K562 (cell line): Measurements from ENCODE around the gene NTSR2. TPM values are rescaled to one million over a fixed set of nuclear protein-coding genes. Genes with fewer than 3 reads are reported as not detected.

Experiments used
- ATAC-seq: fragments of 200-7000 bp; cut with Tn5 transposase; 3 replicates; pipeline ENCODE4 v1.9.1; 2020; ENCODE audit warnings: moderate library complexity
- BruUV-seq: library from RNA; stranded (reverse); fragments of 400-500 nt; replicated peaks from 2 replicates; lab custom pipeline; 2021; lab: Mats Ljungman, UMichigan
- CTCF ChIA-PET: fragments of 300-600 bp; formaldehyde crosslinking; extraction: SDS; loops from one replicate; lab custom pipeline; 2021; ENCODE audit warnings: low intra/inter-chr PET ratio; lab: Yijun Ruan, JAX
- POLR2A ChIA-PET: fragments of 300-600, 350-650 bp; sonication (Branson Sonifier 250); formaldehyde crosslinking; extraction: SDS; loops from one replicate; lab custom pipeline; 2021; ENCODE audit warnings: antibody characterized with exemption, inconsistent platforms; lab: Yijun Ruan, JAX
- DNase-seq, 4 experiments: peaks; one replicate each; pipeline versions ENCODE4 v3.0.0 to v3.0.0-alpha.2; 2011 to 2018; ENCODE audit warnings: low spot score in 3 of 4, mixed read lengths in 3 of 4; ENCODE audit errors: extremely low read depth in 1 of 4
- FAIRE-seq: peaks from 2 replicates; lab custom pipeline; 2011; peaks lifted over from hg19 to GRCh38; lab: Jason Lieb, UNC
- H2AFZ ChIP-seq: 2 replicates; pipeline ENCODE4 v1.6.0; 2011; ENCODE audit warnings: low read depth, low read length, control low read depth, inconsistent platforms
- H3K27ac ChIP-seq: fragments of 200-600 bp; 3 replicates; pipeline ENCODE4 v1.8.0; 2011; ENCODE audit warnings: low read depth, mild to moderate bottlenecking, control low read depth, inconsistent platforms, low read length, moderate library complexity, mixed read lengths; ENCODE audit errors: extremely low read depth
- H3K27me3 ChIP-seq, 2 experiments: fragments of 300-600 bp in 1 of 2; 2 replicates in 1 of 2; 3 replicates in 1 of 2; pipeline versions ENCODE4 v1.6.0 to v1.8.0; 2011; ENCODE audit warnings: inconsistent platforms in 2 of 2, low read length in 2 of 2, mild to moderate bottlenecking in 1 of 2, mixed read lengths in 1 of 2, moderate library complexity in 1 of 2; ENCODE audit not compliant: control insufficient read depth in 2 of 2, insufficient read depth in 2 of 2
- H3K36me3 ChIP-seq: fragments of 300-600 bp; 3 replicates; pipeline ENCODE4 v1.8.0; 2011; ENCODE audit warnings: mild to moderate bottlenecking, low read length, inconsistent platforms; ENCODE audit not compliant: control insufficient read depth, insufficient read depth
- H3K4me1 ChIP-seq, 2 experiments: fragments of 200-600 bp in 1 of 2; replicated peaks in 1 of 2; 2 replicates in 1 of 2; 3 replicates in 1 of 2; pipeline versions ENCODE4 v1.5.1 to v1.8.0; 2011; ENCODE audit warnings: inconsistent platforms in 2 of 2, low read length in 2 of 2, mild to moderate bottlenecking in 1 of 2, mixed read lengths in 1 of 2, moderate library complexity in 1 of 2; ENCODE audit not compliant: control insufficient read depth in 2 of 2, insufficient read depth in 2 of 2
- H3K4me2 ChIP-seq: 2 replicates; pipeline ENCODE4 v1.6.1; 2011; ENCODE audit warnings: low read length, control low read depth, inconsistent platforms, mixed read lengths; ENCODE audit not compliant: insufficient read depth
- H3K4me3 ChIP-seq: fragments of 200-600 bp; sonication (generic), shearing (Covaris generic); 2 replicates; pipeline ENCODE4 v1.5.1; 2016; ENCODE audit warnings: control low read depth, inconsistent platforms
- H3K79me2 ChIP-seq: fragments of 200-600 bp; 3 replicates; pipeline ENCODE4 v1.8.0; 2011; ENCODE audit warnings: low read length, inconsistent platforms; ENCODE audit not compliant: control insufficient read depth, insufficient read depth
- H3K9ac ChIP-seq, 2 experiments: 2 replicates each; pipeline versions ENCODE4 v1.6.0 to v1.6.1; 2011; ENCODE audit warnings: low read depth in 2 of 2, low read length in 2 of 2, control low read depth in 1 of 2, inconsistent platforms in 1 of 2, mild to moderate bottlenecking in 1 of 2, mixed read lengths in 1 of 2; ENCODE audit not compliant: insufficient read depth in 1 of 2
- H3K9me1 ChIP-seq: one replicate; pipeline ENCODE4 v1.6.0; 2011; ENCODE audit warnings: inconsistent platforms, mild to moderate bottlenecking, low read length, moderate library complexity; ENCODE audit not compliant: control insufficient read depth, insufficient read depth
- H3K9me3 ChIP-seq: replicated peaks from 2 replicates; pipeline ENCODE4 v1.5.1; 2011; ENCODE audit warnings: low read depth, low read length, inconsistent platforms; ENCODE audit not compliant: control insufficient read depth, insufficient read depth
- H4K20me1 ChIP-seq: replicated peaks from 2 replicates; pipeline ENCODE4 v1.6.1; 2011; ENCODE audit warnings: low read length, inconsistent platforms, mixed read lengths; ENCODE audit not compliant: control insufficient read depth, insufficient read depth
- MAFF ChIP-seq: IDR thresholded peaks from 2 replicates; pipeline ENCODE4 v1.6.1; 2012; ENCODE audit warnings: low read length, improper control_type of control experiment
- NR0B1 ChIP-seq: fragments of 450-650 bp; IDR thresholded peaks from one replicate; pipeline ENCODE4 v1.6.1; 2018; ENCODE audit warnings: mild to moderate bottlenecking, moderate library complexity; ENCODE audit not compliant: partially characterized antibody
- NR1H2 ChIP-seq: sonication (generic); formaldehyde crosslinking; IDR thresholded peaks from 2 replicates; pipeline ENCODE4 v1.4.0; 2020; ENCODE audit warnings: mild to moderate bottlenecking, missing genetic modification reagents
- THAP7 ChIP-seq: fragments of 250-450 bp; sonication (Bioruptor Pico); IDR thresholded peaks from 2 replicates; pipeline ENCODE4 v1.5.0; 2021
- ZBTB1 ChIP-seq: sonication (generic); formaldehyde crosslinking; IDR thresholded peaks from 2 replicates; pipeline ENCODE4 v1.8.1; 2023; ENCODE audit warnings: missing genetic modification reagents, low read depth, mild to moderate bottlenecking, borderline replicate concordance
- ZKSCAN3 ChIP-seq: fragments of 250-450 bp; sonication (Bioruptor Pico); IDR thresholded peaks from 2 replicates; pipeline ENCODE4 v1.4.0; 2020
- ZNF780A ChIP-seq: fragments of 250-450 bp; sonication (Bioruptor Pico); IDR thresholded peaks from 2 replicates; pipeline ENCODE4 v1.5.0; 2021; ENCODE audit warnings: mild to moderate bottlenecking
- WGBS: fragments of 100-300 bp; shearing (Covaris generic); methylation state at CpG from one replicate; pipeline ENCODE4 v1.1.6; 2016; ENCODE audit warnings: low coverage, mixed read lengths; ENCODE audit not compliant: insufficient coverage; ENCODE audit errors: missing lambda C conversion rate; 5-methylcytosine and 5-hydroxymethylcytosine counted together
- in situ Hi-C: fragments of 300-500 bp; cut with MboI; formaldehyde crosslinking; loops from 4 replicates; pipeline ENCODE4 v1.15.0; 2018; ENCODE audit warnings: inconsistent platforms, mixed read lengths
- intact Hi-C: fragments of 100-400 bp; cut with micrococcal nuclease; formaldehyde crosslinking; loops from 2 replicates; pipeline ENCODE4 v1.14.2; 2022
- polyA plus RNA-seq, 8 experiments: library from polyadenylated mRNA; depleted of rRNA in 4 of 8; stranded (reverse) in 5 of 8; unstranded in 3 of 8; fragments of >200 nt; fragmentation: Nextera tagmentation in 2 of 8; fragmentation: Illumina TruSeq in 1 of 8; extraction: Ambion mirVana in 2 of 8; extraction: Trizol in 1 of 8; gene quantifications; 2 replicates each; pipeline versions ENCODE4 v1.2.1 to v1.2.3, GENCODE V29; 2011 to 2014; ENCODE audit warnings: inconsistent platforms in 1 of 8, missing spikeins in 1 of 8
- total RNA-seq, 7 experiments: library from RNA; depleted of rRNA in 6 of 7; stranded (reverse); fragments of >200 nt in 6 of 7; fragmentation: Illumina TruSeq in 2 of 7; extraction: Trizol in 2 of 7; gene quantifications; 2 replicates each; pipeline versions ENCODE4 v1.2.1 to v1.2.3, GENCODE V29; 2011 to 2021; ENCODE audit warnings: low replicate concordance in 1 of 7

NTSR2 gene
- total and polyA plus RNA-seq, 9 of the 15 experiments (the other 6 are each of a cell fraction or from before 2014, with no cell fraction given) = not detected

- H3K9me1 ChIP-seq = no peaks in the 10 kb centered on the region
- in situ Hi-C loops = no loop called here
- peaks cover 2% of the 10 kb centered on the region for H3K9me3 ChIP-seq
- intact Hi-C loops = no loop called here
- H2AFZ ChIP-seq = no peak overlapping the region
- no TSS peak for BruUV-seq
- H3K36me3 ChIP-seq = no peaks in the 10 kb centered on the region
- CTCF ChIA-PET = no interaction called here
- no peak for FAIRE-seq
- TF ChIP-seq MAFF (no peak), ZNF780A (no peak), ZKSCAN3 (no peak), THAP7 (CRISPR knock-in tag) (no peak), NR1H2 (no peak), NR0B1 (no peak), ZBTB1 (no peak)
- TF ChIP-seq, all 486 proteins: peak for 0
- ATAC-seq (no peak), DNase-seq (no peak)
- no peak overlapping the region for H3K4me3 ChIP-seq
- H3K79me2 ChIP-seq = no peaks in the 10 kb centered on the region
- no peak overlapping the region for H3K27ac ChIP-seq
- under 1% methylated on average over 11 of the region's 11 CpGs for WGBS
- peaks cover 58 to 97% of the 10 kb centered on the region in 2 experiments for H3K27me3 ChIP-seq
- H3K4me2 ChIP-seq = no peak overlapping the region
- no peak overlapping the region for H3K9ac ChIP-seq
- POLR2A ChIA-PET = no interaction called here
- peaks cover 5% of the 10 kb centered on the region; the same call in 1 of the 2 replicates for H4K20me1 ChIP-seq
- H3K4me1 ChIP-seq = peaks cover 0 to 6% of the 10 kb centered on the region in 2 experiments; a peak in 2 of 5 replicates
These were observed 40.1 kb downstream of the NTSR2 start for GRCh38 chr2:11629851-11630250.
